ENCODE measurements around the gene PTPN12.
"Not testable (repeated sequence)": the region's sequence is repeated elsewhere in the genome, so short reads cannot be mapped to it uniquely, and the experiment has no call there.

The PTPN12 gene

DNA sequence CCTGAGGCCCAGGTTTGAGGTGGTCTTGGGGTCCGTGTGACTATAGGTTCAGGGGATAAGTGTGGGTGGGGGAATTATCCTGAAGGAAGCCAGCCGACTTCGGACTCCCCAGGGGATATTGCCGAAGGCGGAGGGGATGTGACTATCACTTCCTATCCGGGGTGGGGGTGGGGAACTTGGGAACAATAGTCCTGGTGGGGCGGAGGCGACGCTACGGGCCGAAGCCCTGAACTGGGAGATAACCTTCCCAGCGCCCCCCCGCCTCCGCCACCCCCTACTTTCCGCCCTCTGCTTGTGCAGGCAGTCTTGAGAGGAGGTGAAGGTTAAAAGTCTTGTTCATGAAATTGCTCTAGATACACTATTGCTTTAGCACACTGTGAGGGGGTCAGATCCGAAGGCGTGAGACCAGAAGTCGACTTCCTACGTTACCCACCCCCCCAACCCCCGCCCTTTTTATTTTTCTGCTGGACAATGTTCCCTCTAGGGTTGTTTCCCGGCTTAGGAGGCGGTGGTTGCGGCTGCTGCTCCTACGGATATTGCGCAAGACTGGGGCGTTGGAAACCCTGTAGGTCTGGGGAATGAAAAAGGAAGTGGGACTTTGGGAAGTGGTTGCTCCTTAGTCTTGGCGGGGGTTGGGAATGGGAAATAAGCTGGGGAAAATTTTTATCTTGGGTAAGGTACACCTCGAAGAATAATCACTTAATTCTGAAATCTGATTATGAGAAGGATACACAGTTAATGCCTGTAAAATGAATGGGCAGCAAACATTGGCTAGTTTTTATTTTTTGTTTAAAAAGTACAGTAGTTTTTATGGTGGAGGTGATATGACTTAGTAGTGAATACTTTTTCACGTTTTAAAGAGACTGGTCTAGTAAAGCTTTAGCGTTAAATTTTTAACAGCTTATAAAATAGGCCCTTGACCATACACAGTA is 1.5 kb downstream of the PTPN12 start:
- no peak for DNase-seq

DNA sequence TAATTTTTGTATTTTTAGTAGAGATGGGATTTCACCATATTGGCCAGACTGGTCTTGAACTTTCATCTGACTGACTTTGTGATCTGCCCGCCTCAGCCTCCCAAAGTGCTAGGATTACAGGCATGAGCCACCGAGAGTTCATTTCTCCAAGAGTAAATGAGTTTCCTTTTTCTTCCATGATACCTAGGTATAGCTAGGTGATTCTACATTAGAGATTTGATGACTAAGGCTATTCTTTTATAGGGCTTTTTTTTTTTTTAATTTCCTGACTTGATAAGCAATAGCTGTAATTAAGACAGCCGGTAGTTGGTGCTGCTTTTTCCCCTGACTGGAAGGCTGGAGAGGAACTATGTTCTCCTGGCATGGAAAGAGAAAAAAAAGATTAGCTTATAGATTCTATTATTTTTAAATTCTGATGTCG is 3.3 kb downstream of the PTPN12 start:
- DNase-seq, result no peak

DNA sequence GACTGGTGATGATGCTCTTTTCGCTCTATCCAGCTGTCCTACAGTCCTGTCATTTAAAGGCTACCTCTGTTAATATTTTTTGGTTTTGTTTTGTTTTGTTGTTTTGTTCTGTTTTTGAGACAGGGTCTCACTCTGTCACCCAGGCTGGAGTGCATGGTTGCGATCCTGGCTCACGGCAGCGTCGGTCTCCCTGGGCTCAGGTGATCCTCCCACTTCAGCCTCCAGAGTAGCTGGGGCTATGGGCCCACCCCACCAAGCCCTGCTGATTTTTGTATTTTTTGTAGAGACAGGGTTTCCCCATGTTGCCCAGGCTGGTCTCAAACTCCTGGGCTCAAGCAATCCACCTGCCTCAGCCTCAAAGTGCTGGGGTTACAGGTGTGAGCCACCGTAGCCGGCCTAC is 3.9 kb downstream of the PTPN12 start:
- DNase-seq, result not testable (repeated sequence)

DNA sequence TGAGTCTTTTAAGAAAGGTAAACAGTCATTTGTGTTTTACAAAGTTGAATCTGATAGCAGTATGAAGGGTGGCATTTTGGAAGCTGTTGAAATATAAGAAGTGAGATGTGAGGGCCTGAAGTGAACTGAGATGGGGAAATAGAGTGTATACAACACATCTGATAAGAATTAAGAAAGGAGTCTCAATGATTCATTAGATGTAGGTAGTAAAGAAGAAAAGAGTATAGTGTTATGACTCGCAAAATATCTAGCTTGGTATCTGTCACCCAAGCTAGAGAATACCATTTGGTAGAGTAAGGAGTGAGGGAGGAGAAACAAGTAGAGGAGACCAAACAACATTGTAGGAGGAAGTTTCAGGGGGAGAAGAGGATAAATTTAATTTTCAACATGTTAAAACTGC is 5.3 kb downstream of the PTPN12 start:
- DNase-seq, result no peak

DNA sequence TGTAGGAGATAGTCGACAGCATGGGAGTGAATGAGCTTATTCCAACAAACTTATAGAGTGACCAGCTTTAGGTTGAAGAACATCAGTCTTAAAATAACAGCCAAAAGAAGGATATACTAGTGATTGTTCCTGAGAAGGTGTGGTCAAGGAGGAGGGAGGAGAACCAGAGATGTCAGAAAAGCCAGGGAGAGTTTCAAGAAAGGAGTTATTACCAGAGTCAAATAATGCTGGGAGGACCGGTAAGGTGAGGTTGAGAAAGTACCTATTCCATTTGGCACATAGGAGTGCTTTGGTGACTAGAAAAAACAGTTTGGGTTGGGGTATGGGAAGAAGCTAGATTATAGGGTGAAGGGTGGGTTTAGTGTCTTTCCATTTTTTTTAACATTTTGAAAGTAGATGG is 5.8 kb downstream of the PTPN12 start:
- DNase-seq, result no peak

DNA sequence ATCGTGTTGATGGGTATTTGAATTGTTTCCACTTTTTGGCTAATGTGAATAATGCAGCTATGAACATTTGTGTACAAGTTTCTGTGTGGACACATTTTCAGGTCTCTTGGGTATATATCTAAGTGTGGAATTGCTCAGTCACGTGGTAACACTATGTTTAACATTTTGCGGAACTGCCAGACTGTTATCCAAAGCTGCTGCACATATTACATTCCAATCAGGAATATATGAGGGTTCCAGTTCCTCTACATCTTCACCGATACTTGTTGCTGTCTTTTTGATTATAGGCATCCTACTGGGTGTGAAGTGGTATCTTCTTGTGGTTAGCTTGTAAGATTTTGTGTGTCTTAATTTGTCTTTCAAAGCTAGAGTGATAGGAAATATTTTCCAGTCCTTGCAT is 6.8 kb downstream of the PTPN12 start:
- DNase-seq, result no peak

DNA sequence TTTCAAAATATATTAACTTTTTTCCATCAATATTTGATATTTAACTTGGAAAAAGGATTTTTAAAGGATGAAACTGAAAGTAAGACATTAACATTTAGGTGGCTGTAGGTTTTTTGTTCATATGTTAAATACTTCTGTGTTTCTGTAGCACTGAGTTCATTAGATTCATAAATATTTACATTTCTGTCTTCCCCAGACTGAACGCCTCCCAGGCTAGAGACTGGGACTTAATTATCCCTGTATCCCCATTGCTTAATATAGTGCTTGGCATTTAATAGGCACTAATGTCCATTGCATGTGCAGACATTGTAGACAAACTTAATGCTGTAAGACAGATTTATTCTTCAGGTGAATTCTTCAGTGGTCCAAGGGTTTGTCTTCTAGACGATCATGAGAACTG is 7.4 kb downstream of the PTPN12 start:
- no peak for DNase-seq

DNA sequence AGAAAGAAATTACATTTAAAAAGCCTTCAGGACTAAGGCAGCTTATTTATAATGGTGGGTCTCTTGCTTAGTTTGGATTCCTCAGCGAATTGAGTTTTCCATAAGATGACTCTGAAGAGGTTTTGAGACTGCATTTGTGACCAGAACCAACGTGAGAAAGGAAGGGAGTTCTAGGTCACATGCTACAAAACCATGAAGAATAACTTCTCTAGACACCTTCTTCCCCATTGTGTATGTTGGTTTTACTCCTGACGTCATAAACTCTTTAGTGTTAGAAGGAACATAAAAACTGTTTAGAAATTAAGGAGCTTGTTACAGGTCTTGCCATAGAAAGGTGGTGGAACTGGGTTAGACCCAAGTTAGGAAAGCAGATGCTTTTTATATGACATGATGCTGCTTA is 11.1 kb downstream of the PTPN12 start:
- no peak for DNase-seq

DNA sequence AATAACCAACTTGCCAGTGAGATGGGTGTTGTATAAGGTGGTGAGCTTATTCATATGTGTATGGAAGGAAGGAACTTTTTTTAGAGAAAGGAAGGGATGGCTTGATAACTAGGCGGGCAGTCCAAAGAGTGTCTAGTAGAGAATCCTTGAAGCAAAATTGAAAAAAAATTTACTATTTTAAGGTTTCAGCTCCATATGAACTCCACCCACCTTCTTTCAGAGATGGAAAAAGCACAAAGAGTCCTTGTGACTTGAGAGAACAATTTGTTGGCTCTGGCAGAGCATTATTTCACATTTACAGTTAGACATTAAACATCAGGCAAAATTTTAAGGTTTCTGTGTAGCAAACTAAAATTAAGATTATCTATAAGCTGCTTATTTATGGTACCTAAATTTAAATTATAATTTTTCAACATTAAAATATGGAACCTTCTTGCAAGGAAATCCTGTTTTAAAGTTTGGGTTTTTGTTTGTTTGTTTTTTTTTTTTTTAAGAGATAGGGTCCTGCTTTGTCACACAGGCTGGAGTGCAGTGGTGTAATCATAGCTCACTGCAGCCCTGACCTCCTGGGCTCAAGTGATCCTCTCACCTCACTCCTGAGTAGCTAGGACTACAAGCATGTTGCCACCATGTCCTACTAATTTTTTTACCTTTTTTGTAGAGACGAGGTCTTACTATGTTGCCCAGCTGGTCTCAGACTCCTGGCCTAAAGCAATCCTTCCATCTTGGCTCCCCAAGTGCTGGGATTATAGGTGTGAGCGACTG is 12.2 kb downstream of the PTPN12 start:
- DNase-seq, result no peak

DNA sequence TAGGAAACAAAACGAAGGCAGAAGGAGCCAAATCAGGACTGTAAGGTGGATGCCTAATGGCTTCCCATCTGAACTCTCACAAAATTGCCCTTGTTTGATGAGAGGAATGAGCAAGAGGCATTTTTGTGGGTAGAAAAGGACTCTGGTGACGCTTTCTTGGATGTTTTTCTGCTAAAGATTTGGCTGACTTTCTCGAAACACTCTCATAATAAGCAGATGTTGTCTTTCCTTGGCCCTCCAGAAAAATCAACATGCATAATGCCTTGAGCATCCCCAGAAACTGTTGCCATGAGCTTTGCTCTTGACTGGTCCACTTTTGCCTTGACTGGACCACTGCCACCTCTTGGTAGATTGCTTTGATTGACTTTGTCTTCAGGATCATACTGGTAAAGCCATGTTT is 13.5 kb downstream of the PTPN12 start:
- no peak for DNase-seq

DNA sequence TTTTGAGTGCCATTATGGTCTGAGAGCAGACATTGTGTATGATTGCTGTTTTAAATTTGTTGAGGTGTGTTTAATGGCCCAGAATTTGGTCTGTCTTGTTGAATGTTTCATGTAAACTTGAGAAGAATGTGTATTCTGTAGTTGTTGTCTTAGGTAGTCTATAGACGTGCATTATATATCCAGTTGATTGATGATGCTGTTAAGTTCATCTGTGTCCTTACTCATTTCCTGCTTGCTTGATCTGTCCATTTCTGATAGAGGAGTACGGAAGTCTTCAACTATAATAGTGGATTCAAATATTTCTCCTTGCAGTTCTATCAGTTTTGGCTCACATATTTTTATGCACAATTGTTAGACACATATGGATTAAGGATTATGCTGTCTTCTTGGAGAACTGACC is 16.0 kb downstream of the PTPN12 start:
- no peak for DNase-seq

DNA sequence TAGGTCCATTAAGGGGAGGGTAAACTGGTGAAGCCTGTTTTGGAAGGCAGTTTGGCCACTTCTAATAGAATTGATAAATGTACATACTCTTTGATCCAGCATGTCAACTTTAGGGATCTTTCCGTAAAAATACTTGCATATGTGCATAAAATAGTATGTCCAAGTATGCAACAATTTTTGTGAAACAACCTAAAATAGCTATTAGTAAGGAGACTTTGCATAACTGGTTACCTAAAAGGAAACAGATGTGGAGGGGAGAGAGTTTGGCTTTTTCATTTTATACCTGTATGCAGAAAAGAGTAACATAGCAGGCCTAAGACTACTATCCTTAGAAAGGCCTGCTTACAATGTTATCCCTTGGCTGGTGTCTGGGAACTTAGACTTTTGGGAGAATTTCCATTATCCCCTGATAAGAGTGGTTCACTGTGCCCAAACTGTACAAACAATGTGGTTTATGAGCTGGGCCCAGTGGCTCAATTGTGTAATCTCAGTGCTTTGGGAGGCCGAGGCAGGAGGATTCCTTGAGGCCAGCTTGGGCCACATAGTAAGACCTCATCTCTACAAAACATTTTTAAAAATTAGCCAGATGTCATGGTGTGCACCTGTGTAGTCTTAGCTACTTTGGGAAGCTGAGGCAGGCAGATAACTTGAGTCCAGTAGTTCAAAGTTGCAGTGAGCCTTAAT is 21.3 kb downstream of the PTPN12 start:
- no peak for DNase-seq

DNA sequence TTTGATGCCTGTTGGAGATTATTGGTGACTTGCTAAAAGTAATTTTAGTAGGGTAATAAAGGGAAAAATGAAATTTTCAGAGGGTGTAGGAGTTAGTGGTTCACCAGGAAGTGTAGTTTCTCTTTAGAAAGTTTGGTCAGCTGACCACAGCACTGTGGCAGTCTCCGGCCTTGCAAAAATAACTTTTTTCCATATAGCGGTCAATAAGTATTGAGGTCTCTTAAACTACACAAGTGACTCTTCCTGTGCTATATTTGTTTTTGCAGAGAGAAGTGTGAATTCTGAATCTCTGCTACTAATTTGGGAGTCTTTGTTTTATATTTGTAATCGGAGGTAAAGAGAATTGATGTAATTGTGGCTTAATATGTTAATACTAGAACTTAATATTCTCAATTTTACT is 24.3 kb downstream of the PTPN12 start:
- DNase-seq, result no peak

DNA sequence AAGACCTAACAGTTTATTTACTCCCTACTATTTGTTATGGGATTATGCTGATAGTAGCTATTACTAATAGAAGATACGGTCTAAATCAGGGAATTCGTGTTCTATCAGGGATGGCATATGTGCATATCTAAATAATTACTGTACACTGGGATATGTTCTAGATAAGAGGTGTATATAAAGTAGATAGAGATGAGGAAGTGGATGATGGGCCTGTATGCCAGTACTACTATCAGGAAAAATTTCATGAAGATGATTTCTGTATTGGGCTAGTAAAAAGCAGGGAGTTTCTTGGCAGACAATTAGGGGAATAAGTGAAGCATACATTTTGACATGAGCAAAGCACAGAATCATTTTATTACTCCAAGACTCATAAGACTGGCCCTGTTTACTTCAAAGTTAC is 26.2 kb downstream of the PTPN12 start:
- no peak for DNase-seq

DNA sequence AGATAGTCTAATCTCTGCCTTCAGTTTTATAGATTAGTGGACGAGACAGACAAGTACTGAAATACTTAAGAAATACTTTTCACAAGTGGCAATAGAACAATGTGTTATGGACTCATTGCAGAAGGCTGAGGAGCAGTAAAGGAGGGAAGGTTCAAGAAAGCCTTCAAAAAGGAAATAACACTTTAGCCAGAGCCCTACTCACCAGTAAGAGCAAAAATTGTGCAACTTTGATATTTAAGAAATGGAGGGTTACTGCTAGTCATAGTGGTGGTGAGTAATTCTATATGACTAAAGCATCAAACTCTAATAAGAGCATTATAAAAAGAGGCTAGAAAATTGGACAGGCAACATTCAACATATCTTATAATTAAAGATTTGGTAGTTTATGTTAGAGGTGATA is 28.8 kb downstream of the PTPN12 start:
- no peak for DNase-seq

DNA sequence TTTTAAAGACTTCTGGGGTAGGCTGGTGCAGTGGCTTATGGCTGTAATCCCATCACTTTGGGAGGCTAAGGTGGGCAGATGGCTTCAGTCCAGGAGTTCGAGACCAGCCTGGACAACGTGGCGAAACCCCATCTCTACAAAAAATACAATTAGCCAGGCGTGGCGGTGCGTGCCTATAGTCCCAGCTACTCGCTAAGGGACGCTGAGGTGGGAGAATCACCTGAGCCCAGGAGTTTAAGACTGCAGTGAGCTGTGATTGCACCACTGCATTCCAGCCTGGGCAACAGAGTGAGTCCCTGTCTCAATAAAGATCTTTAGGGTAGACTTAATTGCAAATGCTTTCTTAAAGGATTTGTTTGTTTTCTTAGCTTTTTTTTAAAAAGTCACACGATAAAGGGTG is 29.3 kb downstream of the PTPN12 start:
- no peak for DNase-seq

DNA sequence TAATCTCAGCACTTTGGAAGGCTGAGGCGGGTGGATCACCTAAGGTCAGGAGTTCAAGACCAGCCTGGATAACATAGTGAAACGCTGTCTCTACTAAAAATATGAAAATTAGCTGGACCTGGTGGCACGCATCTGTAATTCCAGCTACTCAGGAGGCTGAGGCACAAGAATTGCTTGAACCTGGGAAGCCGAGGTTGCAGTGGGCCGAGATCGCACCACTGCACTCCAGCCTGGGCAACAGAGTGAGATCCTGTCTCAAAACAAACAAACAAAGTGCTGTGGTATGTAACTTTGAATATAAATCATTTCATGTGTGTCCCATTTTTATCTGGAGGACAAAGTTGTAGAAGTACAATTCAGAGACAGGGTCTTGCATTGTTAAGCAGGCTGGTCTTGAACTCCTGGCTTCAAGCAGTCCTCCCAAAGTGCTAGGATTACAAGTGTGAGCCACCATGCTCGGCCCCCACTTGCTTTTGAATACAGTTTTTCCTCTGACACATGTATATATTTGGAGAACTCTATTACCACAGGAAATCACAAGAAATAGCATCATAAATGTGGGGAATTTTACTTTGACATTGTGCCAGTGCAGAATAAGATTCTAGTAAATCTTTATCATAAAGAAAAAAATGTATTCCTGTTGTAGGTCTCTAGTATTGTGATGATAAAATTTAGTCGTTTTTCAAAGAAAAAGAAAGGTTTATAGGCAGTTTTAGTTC is 32.6 kb downstream of the PTPN12 start:
- no peak for DNase-seq

DNA sequence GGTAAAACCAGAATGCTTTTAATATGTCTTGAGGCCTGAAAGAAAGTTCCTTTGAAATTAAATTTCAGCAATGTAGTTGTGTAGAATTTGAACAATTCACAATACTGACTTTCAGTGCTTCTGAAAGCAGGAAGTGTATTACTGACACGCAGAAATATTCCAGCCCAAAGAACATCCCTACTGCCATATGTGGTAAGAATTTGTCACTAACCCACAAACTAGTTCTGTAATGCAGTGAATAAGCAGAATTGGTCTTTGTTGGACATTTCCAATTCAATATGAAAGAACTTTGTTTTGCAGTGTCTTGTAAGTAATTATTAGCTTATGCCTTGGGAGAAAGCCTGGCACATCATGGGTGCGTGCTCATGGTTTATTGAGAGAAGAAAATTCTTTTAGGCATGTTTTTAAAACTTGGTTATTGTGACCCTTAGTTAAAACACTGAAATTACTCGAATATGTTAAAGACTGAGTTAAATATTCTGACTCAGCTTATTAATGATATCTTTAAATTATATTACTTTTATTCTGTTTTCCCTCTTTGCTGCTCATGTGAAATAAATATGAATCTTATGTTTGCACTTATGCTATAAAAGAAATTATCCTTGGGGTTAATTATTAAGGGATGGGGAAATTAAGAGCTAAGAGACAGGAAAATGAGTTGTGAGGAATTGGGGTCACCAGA is 33.4 kb downstream of the PTPN12 start:
- DNase-seq, result no peak

DNA sequence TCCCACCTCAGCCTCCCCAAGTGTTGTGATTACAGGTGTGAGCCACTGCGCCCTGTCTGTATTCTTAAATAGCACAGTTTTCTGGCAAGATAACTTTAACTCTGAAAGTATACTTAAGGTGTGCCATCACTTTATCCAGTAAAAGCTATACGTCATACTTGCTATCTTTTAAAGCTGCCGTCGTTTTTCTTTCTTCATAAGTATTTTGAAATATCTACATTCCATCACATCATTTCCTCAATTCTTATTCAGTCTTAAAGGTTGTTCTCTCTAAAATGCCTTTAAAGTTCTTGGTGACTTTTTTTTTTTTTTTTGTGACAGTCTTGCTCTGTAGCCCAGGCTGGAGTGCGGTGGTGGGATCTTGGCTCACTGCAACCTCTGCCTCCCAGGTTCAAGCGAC is 34.7 kb downstream of the PTPN12 start:
- DNase-seq, result no peak

DNA sequence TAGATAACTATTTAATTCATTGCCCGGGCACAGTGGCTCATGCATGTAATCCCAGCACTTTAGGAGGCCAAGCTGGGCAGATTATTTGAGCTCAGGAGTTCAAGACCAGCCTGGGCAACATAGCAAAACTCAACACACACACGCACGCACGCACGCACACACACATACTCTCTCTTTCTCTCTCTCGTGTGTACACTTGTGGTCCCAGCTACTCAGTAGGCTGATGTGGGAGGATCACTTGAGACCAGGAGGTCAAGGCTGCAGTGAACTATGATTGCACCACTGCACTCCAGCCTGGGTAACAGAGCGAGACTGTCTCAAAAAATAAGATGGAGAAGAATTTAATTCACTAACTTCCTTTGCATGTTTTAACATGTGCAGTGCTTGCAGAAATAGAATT is 38.1 kb downstream of the PTPN12 start:
- DNase-seq, result no peak

DNA sequence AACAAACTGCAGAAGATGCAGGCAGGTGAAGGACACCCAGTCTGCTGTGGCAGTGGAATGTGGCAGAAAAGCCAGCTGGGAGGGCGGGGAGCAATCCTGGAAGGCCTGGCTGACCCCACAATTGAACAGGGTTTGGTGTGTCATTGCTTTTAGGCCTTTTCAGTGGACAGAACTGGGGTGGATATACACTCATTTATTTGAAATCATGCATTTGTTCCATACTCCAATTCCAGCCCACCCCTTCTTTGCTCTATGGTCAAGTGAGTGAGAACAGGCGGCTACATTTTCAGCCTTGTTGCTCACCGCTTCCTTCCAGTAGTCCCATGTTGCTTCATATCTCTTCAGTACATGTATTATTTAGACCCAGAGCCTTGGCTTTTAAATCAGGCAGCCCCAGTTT is 39.8 kb downstream of the PTPN12 start:
- DNase-seq, result no peak

DNA sequence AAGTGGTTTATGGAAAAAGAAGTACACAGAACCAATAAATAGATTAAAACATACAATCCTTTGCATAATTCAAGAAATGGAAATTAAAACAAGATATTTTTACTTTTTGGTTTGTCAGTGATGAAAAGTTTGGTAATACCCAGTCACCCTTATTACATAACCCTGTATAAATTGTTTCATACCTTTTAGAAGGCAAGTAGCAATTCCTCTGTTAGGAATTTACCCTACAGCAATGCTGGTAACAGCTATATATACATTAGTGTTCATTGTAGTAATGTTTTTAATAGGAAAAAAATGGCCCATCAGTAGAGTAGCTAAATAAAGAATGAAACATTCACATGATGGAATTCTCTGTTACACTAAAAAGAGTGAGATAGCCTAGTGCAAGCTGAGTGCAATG is 42.7 kb downstream of the PTPN12 start:
- no peak for DNase-seq
